Stomach (tissue), 9 donors: ENCODE results near the gene ZNF578. TPM values are rescaled to one million over a fixed set of nuclear protein-coding genes. Genes with fewer than 3 reads are reported as not detected.
"Not testable (repeated sequence)": the region's sequence is repeated elsewhere in the genome, so short reads cannot be mapped to it uniquely, and the experiment has no call there.

Source experiments
- DNase-seq, 2 donors: peaks; one replicate each; pipeline versions ENCODE4 v3.0.0 to v3.0.0-alpha.2; 2013 to 2019
- H3K27ac ChIP-seq, 5 donors: fragments of 200-600 bp in 4 of 5; sonication (generic) in 4 of 5; one replicate each; pipeline ENCODE4 v1.5.1; 2013 to 2019; ENCODE audit warnings: mild to moderate bottlenecking in 1 of 5, moderate library complexity in 1 of 5
- H3K27me3 ChIP-seq, 3 donors: fragments of 200-600 bp; sonication (generic); one replicate each; pipeline ENCODE4 v1.5.1; 2017 to 2019; ENCODE audit warnings: mixed run types in 1 of 3
- H3K36me3 ChIP-seq, 4 donors: fragments of 200-600 bp; sonication (generic); 1 replicate in 3 of 4; 2 replicates in 1 of 4; pipeline ENCODE4 v1.5.1; 2016 to 2019
- H3K4me1 ChIP-seq, 4 donors: fragments of 200-600 bp; sonication (generic); one replicate each; pipeline ENCODE4 v1.5.1; 2016 to 2019
- H3K4me3 ChIP-seq, 4 donors: fragments of 200-600 bp; sonication (generic) in 3 of 4; one replicate each; pipeline ENCODE4 v1.5.1; 2016 to 2019; ENCODE audit warnings: mild to moderate bottlenecking in 1 of 4
- H3K9me3 ChIP-seq, 4 donors: fragments of 200-600 bp; sonication (generic); one replicate each; pipeline ENCODE4 v1.5.1; 2016 to 2019
- CTCF ChIP-seq, 7 experiments: fragments of 450-650 bp in 4 of 7; fragments of 200-600 bp in 3 of 7; sonication (generic) in 3 of 7; IDR thresholded peaks; one replicate each; pipeline ENCODE4 v1.5.1; 2016 to 2019; ENCODE audit warnings: antibody characterized with exemption in 7 of 7, control low read depth in 2 of 7, mild to moderate bottlenecking in 1 of 7
- EP300 ChIP-seq: sonication (generic); formaldehyde crosslinking; IDR thresholded peaks from one replicate; pipeline ENCODE4 v1.6.1; 2017; ENCODE audit warnings: antibody characterized with exemption
- POLR2A ChIP-seq, 4 donors: fragments of 450-650 bp; IDR thresholded peaks; one replicate each; pipeline ENCODE4 v1.6.1; 2016; ENCODE audit warnings: antibody characterized with exemption in 4 of 4, control low read depth in 2 of 4, mild to moderate bottlenecking in 1 of 4, moderate library complexity in 1 of 4
- POLR2AphosphoS5 ChIP-seq, 3 donors: sonication (generic); formaldehyde crosslinking; IDR thresholded peaks; one replicate each; pipeline ENCODE4 v1.6.1; 2016; ENCODE audit warnings: antibody characterized with exemption in 3 of 3
- WGBS, 5 donors: extraction: QIAGEN DNeasy Blood & Tissue Kit in 3 of 5; methylation state at CpG; one replicate each; pipeline versions ENCODE4 v1.1.5 to v1.1.7; 2013 to 2018; 5-methylcytosine and 5-hydroxymethylcytosine counted together
- intact Hi-C: fragments of 100-400 bp; cut with DNase I; formaldehyde crosslinking; loops from one replicate; pipeline ENCODE4 v1.15.1; 2023; ENCODE audit warnings: low total_unique reads
- polyA plus RNA-seq, 3 donors: library from polyadenylated mRNA; stranded (reverse); fragments of 200-250 nt; gene quantifications; one replicate each; pipeline ENCODE4 v1.2.3, GENCODE V29; 2013
- total RNA-seq, 5 donors: library from RNA; depleted of rRNA; stranded (reverse); fragments of >200 nt; gene quantifications; one replicate each; pipeline versions ENCODE4 v1.1.0 to v1.2.3, GENCODE V29; 2014 to 2016
- donor health status: healthy with polysubstance abuse.
- donor health status: Bipolar disorder and iron deficiency.
- donor health status: healthy.

The ZNF578 gene
- total and polyA plus RNA-seq, 8 donors = 0.25 to 4.4 (median 0.44) TPM; not detected in 4

GRCh38 chr19:52532480-52532879 is 79.1 kb downstream of the ZNF578 start:
- 95 to 100% (median 98%) methylated on average over 1 to 2 of the region's 2 CpGs for WGBS, 5 donors
- Histone ChIP-seq H3K4me3 (no peak overlapping the region), H3K9me3 (peaks cover 0 to 26% (median 0%) of the 10 kb centered on the region in 4 donors), H3K4me1 (peaks cover 4 to 41% (median 19%) of the 10 kb centered on the region in 4 donors), H3K36me3 (peaks cover 5 to 17% (median 16%) of the 10 kb centered on the region in 4 donors), H3K27me3 (no peaks in the 10 kb centered on the region), H3K27ac (no peak overlapping the region)
- no peak for DNase-seq
- TF ChIP-seq EP300 (no peak), CTCF (IDR thresholded peaks at IDR 0.05) (no peak), POLR2A (IDR thresholded peaks at IDR 0.05) (no peak), POLR2AphosphoS5 (IDR thresholded peaks at IDR 0.05) (no peak)
- intact Hi-C loops = no loop called here

GRCh38 chr19:52533901-52534300 is 80.5 kb downstream of the ZNF578 start:
- H3K27me3 ChIP-seq = no peaks in the 10 kb centered on the region
- TF ChIP-seq POLR2AphosphoS5 (IDR thresholded peaks at IDR 0.05) (no peak), CTCF (IDR thresholded peaks at IDR 0.05) (no peak), EP300 (no peak), POLR2A (IDR thresholded peaks at IDR 0.05) (no peak)
- H3K4me1 ChIP-seq = peaks cover 0 to 30% (median 9%) of the 10 kb centered on the region in 4 donors
- no peak overlapping the region for H3K4me3 ChIP-seq
- WGBS, 5 donors = 80 to 86% (median 84%) methylated on average over 5 of the region's 5 CpGs
- peaks cover 5 to 17% (median 16%) of the 10 kb centered on the region in 4 donors for H3K36me3 ChIP-seq
- intact Hi-C loops = no loop called here
- DNase-seq = peak in 1 of 2 donors; percentile 17
- H3K27ac ChIP-seq = no peak overlapping the region
- H3K9me3 ChIP-seq = peaks cover 0 to 26% (median 0%) of the 10 kb centered on the region in 4 donors

- Histone ChIP-seq H3K4me3 (peak overlapping the region; percentile 49 to 61 (median 54)), H3K4me1 (peaks cover 0 to 25% (median 7%) of the 10 kb centered on the region in 4 donors), H3K9me3 (peaks cover 0 to 34% (median 4%) of the 10 kb centered on the region in 4 donors), H3K36me3 (peaks cover 5 to 24% (median 22%) of the 10 kb centered on the region in 4 donors), H3K27ac (peak overlapping the region in 4 of 5 donors; percentile 71 to 82 (median 80))
- DNase-seq, intact Hi-C loops, H3K27me3 ChIP-seq: not testable (repeated sequence)
- WGBS, 5 donors = 7 to 24% (median 14%) methylated on average over 14 to 15 of the region's 15 CpGs
These were observed 82.0 kb downstream of the ZNF578 start for GRCh38 chr19:52535385-52535770.

- Histone ChIP-seq H3K4me3 (peak overlapping the region; percentile 49 to 61 (median 54)), H3K9me3 (peaks cover 0 to 39% (median 5%) of the 10 kb centered on the region in 4 donors), H3K27me3 (no peaks in the 10 kb centered on the region), H3K4me1 (peaks cover 0 to 25% (median 6%) of the 10 kb centered on the region in 4 donors), H3K27ac (peak overlapping the region; percentile 34 to 82 (median 79)), H3K36me3 (peaks cover 5 to 26% (median 24%) of the 10 kb centered on the region in 4 donors)
- intact Hi-C loops = no loop called here
- TF ChIP-seq CTCF (IDR thresholded peaks at IDR 0.05) (peak in 2 of 7 experiments; percentile 25 to 35), EP300 (no peak)
- DNase-seq = peak; percentile 74 to 96
- WGBS, 5 donors = 3 to 15% (median 8%) methylated on average over 20 to 50 of the region's 50 CpGs
These were observed 82.6 kb downstream of the ZNF578 start for GRCh38 chr19:52535771-52536447.

GRCh38 chr19:52536448-52536800 is 83.1 kb downstream of the ZNF578 start:
- Histone ChIP-seq H3K4me3 (peak overlapping the region; percentile 49 to 61 (median 54)), H3K27me3 (no peaks in the 10 kb centered on the region), H3K4me1 (peaks cover 0 to 25% (median 5%) of the 10 kb centered on the region in 4 donors), H3K9me3 (peaks cover 0 to 44% (median 5%) of the 10 kb centered on the region in 4 donors), H3K36me3 (peaks cover 5 to 29% (median 25%) of the 10 kb centered on the region in 4 donors), H3K27ac (peak overlapping the region; percentile 34 to 82 (median 79))
- WGBS, 5 donors = 12 to 24% (median 14%) methylated on average over 16 to 17 of the region's 17 CpGs
- intact Hi-C loops = no loop called here
- TF ChIP-seq EP300 (no peak), POLR2A (IDR thresholded peaks at IDR 0.05) (no peak), CTCF (IDR thresholded peaks at IDR 0.05) (no peak), POLR2AphosphoS5 (IDR thresholded peaks at IDR 0.05) (no peak)
- DNase-seq = no peak

GRCh38 chr19:52538815-52539214 is 85.5 kb downstream of the ZNF578 start:
- H3K4me1 ChIP-seq = peaks cover 0 to 25% (median 5%) of the 10 kb centered on the region in 4 donors
- intact Hi-C loops, H3K4me3 ChIP-seq, DNase-seq, H3K27me3 ChIP-seq, H3K27ac ChIP-seq: not testable (repeated sequence)
- H3K9me3 ChIP-seq = peaks cover 0 to 59% (median 15%) of the 10 kb centered on the region in 4 donors
- WGBS, 5 donors = 65 to 82% (median 74%) methylated on average over 4 of the region's 4 CpGs
- peaks cover 3 to 33% (median 30%) of the 10 kb centered on the region in 4 donors for H3K36me3 ChIP-seq

GRCh38 chr19:52541176-52541575 is 87.8 kb downstream of the ZNF578 start:
- intact Hi-C loops, H3K4me1 ChIP-seq, H3K27ac ChIP-seq, H3K4me3 ChIP-seq, DNase-seq, H3K27me3 ChIP-seq: not testable (repeated sequence)
- Histone ChIP-seq H3K36me3 (peaks cover 24 to 52% (median 47%) of the 10 kb centered on the region in 4 donors), H3K9me3 (peaks cover 0 to 61% (median 23%) of the 10 kb centered on the region in 4 donors)
- WGBS, 5 donors = 92 to 95% (median 95%) methylated on average over 5 of the region's 5 CpGs
